IPS-11a (cell line): ENCODE measurements around the gene TMEM255B.

Experiments
- H3K4me3 ChIP-seq: one replicate; pipeline ENCODE4 v1.5.1; 2013; ENCODE audit warnings: low read depth, low read length, control low read depth

The TMEM255B gene

GRCh38 chr13:113766035-113766800 is 7.2 kb downstream of the TMEM255B start:
- no peak overlapping the region for H3K4me3 ChIP-seq

GRCh38 chr13:113767366-113767765 is 8.3 kb downstream of the TMEM255B start:
- H3K4me3 ChIP-seq, result no peak overlapping the region

- no peak overlapping the region for H3K4me3 ChIP-seq
These were observed 9.2 kb downstream of the TMEM255B start for GRCh38 chr13:113768018-113768905.

- no peak overlapping the region for H3K4me3 ChIP-seq
These were observed 10.1 kb downstream of the TMEM255B start for GRCh38 chr13:113769106-113769505.

GRCh38 chr13:113769881-113770280 is 10.9 kb downstream of the TMEM255B start:
- no peak overlapping the region for H3K4me3 ChIP-seq

GRCh38 chr13:113770441-113770840 is 11.4 kb downstream of the TMEM255B start:
- no peak overlapping the region for H3K4me3 ChIP-seq

- no peak overlapping the region for H3K4me3 ChIP-seq
These were observed 11.9 kb downstream of the TMEM255B start for GRCh38 chr13:113770937-113771336.

GRCh38 chr13:113771709-113772331 is 12.8 kb downstream of the TMEM255B start:
- H3K4me3 ChIP-seq, result no peak overlapping the region

GRCh38 chr13:113774177-113775107 is 15.4 kb downstream of the TMEM255B start:
- no peak overlapping the region for H3K4me3 ChIP-seq

- no peak overlapping the region for H3K4me3 ChIP-seq
These were observed 16.6 kb downstream of the TMEM255B start for GRCh38 chr13:113775451-113776145.

GRCh38 chr13:113776231-113777125 is 17.5 kb downstream of the TMEM255B start:
- H3K4me3 ChIP-seq, result no peak overlapping the region

GRCh38 chr13:113777311-113778260 is 18.6 kb downstream of the TMEM255B start:
- no peak overlapping the region for H3K4me3 ChIP-seq

GRCh38 chr13:113781571-113781970 is 22.5 kb downstream of the TMEM255B start:
- H3K4me3 ChIP-seq, result no peak overlapping the region

GRCh38 chr13:113782472-113782871 is 23.4 kb downstream of the TMEM255B start:
- H3K4me3 ChIP-seq, result no peak overlapping the region

- H3K4me3 ChIP-seq, result no peak overlapping the region
These were observed 24.3 kb downstream of the TMEM255B start for GRCh38 chr13:113783200-113783881.

GRCh38 chr13:113783966-113784644 is 25.1 kb downstream of the TMEM255B start:
- no peak overlapping the region for H3K4me3 ChIP-seq

- no peak overlapping the region for H3K4me3 ChIP-seq
These were observed 25.6 kb downstream of the TMEM255B start for GRCh38 chr13:113784645-113785024.
